ENCODE results near the gene RARG.

RARG gene

GRCh38 chr12:53241623-53242412 lies 9.8 kb upstream of the RARG start:
- DNase-seq, result no peak

GRCh38 chr12:53239643-53240258 lies 7.7 kb upstream of the RARG start:
- DNase-seq, result no peak

- DNase-seq, result no peak
Observed at GRCh38 chr12:53236443-53237111, 4.6 kb upstream of the RARG start.

GRCh38 chr12:53235742-53236442 lies 3.9 kb upstream of the RARG start:
- DNase-seq, result no peak

- DNase-seq, result no peak
Observed at GRCh38 chr12:53235164-53235563, 3.2 kb upstream of the RARG start.

- DNase-seq, result no peak
Observed at GRCh38 chr12:53234271-53234914, 2.4 kb upstream of the RARG start.

- DNase-seq, result no peak
Observed at GRCh38 chr12:53233671-53234121, 1.7 kb upstream of the RARG start.

GRCh38 chr12:53232646-53233461 lies 845 bp upstream of the RARG start:
- no peak for DNase-seq

- DNase-seq, result no peak
Observed at GRCh38 chr12:53231671-53231920, 413 bp downstream of the RARG start.

GRCh38 chr12:53230108-53230845 lies 1.7 kb downstream of the RARG start:
- no peak for DNase-seq

- no peak for DNase-seq
Observed at GRCh38 chr12:53229454-53229853, 2.6 kb downstream of the RARG start.

- no peak for DNase-seq
Observed at GRCh38 chr12:53227836-53228235, 4.2 kb downstream of the RARG start.

GRCh38 chr12:53227341-53227740 lies 4.7 kb downstream of the RARG start:
- no peak for DNase-seq

GRCh38 chr12:53226815-53227214 lies 5.2 kb downstream of the RARG start:
- DNase-seq, result no peak

GRCh38 chr12:53225635-53226424 lies 6.2 kb downstream of the RARG start:
- DNase-seq, result no peak

- no peak for DNase-seq
Observed at GRCh38 chr12:53224897-53225634, 6.9 kb downstream of the RARG start.

GRCh38 chr12:53224061-53224896 lies 7.7 kb downstream of the RARG start:
- DNase-seq, result peak; percentile 12 to 37

- no peak for DNase-seq
Observed at GRCh38 chr12:53223389-53224060, 8.5 kb downstream of the RARG start.
